Stimulated activated CD8-positive, alpha-beta memory T cell treated with anti-CD3 and anti-CD28 coated beads, Interleukin-2, amount 100 ng/mL, for 48 hours (primary cell): ENCODE data around the gene KRT83.

Experiments
- DNase-seq, 2 donors: peaks; one replicate each; pipeline ENCODE4 v3.0.0-alpha.2; 2020; ENCODE audit warnings: low read depth in 2 of 2

KRT83 gene

DNA sequence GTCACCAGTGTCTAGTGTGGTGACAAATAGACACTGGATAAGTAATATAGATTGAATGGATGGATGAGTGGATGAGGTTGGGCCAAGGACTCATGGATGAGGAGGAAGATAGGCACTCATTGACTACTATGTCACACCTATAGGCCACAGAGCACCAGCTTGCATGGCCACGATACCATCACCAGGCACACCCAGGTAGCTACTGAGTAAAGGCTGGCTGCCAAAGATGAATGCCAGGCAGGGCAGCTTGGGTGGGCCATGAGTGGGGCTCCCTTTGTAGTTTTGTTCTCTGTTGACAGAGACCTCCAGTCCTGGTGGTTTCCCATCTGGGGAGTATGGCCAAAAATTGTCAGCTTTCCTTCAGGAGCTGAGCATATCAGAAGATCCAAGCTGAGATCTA, 11.2 kb upstream of the KRT83 start:
- no peak for DNase-seq

DNA sequence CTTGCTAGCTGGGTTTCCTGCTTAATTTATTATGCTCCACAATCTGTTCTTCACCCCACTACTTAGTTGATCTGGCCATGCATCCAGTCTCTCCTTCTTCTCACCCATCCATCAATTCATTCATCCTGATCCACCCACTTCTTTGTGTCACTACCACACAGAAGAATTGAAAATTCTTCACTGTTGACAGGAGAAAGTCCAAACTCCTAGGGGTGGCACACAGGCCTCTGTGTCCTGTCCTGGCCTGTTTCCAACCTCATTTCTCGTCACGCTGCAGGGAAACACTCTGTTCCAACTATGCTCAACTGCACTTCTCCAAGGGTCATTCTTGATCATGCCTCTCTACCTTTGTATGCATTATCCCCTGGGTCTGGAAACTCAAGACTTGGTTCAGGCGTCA, 10.6 kb upstream of the KRT83 start:
- DNase-seq = no peak

DNA sequence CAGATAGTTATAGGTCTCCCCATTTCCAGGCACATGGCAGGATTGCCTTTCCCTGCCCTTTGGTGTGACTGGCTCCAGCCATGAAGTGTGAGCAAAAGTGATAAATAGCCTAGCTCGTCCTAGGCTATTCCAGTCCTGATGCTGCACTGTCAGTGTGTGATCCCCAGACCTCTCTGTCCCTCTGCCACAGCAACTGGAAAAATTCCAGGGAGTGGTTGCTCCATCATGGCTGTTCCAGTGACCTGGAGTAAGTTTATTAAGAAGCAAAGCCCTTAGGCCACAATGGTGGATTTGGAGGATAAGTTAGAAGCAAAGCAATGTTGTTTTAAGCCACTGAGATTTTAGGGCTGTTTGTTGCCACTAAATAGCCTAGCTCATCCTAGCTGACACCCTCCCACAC, 9.8 kb upstream of the KRT83 start:
- no peak for DNase-seq

DNA sequence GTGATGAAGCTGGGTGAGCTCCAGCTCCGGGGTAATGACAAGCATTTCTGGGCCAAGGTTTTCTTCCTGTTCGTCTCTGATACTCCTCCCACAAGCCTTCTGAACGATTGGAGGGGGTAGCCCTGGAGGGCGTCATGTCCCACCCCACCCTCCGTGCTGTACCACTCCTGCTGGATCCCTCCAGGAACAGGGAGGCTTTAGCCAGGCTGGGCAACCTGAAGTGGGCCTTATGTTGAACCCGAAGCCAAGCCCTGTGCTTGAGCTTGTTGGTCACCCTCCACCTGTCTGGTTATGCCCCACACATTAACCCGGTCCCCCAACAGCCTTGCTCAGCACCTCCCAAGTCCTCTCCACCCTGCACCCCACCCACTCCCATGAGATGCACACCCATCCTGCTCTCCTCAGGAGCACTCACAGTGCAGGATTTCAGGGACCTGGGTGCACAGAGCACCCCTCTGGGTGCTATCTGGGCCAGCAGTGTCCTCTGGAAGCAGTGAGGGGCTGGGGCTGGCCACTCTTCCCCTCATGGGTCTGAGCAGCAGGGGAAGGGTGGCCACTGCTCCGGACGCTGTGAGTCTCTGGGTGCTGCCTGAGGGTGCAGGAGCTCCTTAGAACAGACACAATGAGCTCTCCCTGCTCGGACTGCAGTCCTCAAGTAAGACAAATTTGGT, 6.8 kb upstream of the KRT83 start:
- no peak for DNase-seq

DNA sequence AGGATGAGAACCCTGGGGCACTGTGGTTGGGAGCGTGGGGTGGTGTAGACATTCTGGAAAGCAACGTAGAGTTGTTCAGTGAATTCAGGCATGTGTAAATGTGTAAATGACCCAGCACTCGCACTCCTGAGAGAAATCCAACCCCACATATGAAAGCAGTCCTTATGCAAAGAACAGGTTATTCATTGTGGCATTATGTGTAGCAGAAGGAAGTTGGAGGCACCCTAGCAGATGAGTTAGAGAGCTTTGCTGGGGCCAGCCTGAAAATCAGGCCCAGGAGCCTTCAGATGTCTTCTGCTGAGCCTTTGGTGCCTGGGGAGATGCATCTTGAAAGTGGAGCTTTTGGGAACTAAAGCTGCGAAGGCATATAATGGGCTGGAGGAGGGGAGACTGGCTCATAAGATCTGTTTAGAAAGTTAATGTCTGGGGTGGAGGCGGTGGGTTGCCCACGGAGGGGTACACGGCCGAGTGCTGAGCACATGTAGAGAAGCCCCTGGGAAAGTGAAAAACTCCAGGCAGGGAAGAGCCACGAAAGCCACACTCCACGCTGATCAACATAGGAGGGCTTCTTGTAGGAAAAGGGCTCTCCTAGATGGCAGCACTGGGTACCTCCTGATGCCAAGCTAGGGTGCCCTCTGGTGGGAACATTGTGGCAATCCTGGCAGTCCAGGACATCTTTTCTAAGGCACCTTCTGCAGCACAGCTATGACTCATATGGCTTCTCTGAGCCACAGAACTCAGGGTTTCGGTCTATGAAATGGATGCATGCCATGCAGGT, 6.0 kb upstream of the KRT83 start:
- DNase-seq = peak; percentile 58 to 69

DNA sequence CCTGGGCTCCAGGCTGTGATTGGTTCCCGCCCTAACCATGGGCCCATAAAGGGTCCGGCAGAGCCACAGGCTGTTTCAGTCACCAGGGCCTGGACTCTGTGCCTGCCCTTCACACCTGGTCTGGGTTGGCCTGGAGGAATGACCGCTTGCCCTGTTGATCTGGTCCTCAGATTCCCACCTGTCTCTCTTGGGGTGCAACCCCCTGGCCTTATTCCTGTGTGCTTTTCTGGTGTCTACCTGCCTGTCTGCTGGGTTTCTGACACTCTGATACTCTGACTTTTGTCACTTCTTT, 2.9 kb upstream of the KRT83 start:
- DNase-seq = no peak

DNA sequence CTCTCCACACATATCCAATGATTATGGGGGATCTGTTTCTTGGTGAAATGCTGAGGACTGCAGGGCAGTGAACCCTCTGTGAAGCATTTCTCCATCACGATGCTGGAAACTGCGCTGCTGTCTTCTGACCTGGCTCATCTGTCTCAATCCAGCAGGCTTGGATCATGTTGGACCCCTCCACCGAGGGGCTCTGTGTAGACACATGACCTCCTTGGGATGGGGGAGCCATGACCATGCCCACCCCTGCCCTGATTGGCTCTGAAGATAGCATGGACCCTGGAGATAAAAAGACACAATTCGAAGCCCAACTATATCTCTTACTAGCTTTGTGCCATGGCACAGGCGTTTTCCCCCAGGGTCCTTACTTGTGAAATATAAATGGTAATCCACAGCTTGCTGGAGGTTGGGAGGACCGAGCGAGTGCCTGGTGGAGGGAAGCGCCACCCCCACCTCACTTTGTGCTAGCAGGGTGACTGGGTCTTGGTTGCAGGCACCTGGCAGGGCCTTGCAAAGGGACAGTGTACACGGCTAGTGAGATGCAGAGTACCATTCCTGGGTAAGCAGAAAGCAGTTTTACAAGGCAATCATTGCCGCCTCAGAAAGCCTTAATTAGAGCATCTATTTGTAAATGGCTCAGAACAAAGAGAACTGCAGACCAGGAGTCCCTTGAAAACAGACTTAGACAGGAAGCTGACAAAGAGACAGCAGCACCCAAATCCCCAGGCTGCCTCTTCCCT, 2.4 kb upstream of the KRT83 start:
- DNase-seq = no peak

DNA sequence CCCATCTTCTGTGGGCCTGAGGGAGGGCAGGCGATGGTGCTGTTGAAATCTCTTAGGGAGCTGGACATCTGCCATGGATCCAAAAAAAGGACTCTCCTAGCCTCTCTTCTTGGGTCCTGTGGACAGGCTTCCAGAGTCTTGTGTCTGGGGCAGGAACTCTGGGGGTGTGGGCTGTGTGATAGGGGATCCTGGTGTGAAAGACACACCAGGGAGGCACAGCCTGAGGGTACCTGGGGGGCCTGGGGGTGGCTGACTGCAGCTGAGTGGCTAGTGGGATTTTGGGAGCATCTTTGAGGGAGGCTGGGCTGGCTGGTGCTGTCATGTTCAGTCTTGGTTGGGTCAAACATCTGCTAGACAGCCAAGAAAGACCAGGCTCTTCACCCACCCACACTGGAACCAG, 1.8 kb upstream of the KRT83 start:
- DNase-seq = no peak

DNA sequence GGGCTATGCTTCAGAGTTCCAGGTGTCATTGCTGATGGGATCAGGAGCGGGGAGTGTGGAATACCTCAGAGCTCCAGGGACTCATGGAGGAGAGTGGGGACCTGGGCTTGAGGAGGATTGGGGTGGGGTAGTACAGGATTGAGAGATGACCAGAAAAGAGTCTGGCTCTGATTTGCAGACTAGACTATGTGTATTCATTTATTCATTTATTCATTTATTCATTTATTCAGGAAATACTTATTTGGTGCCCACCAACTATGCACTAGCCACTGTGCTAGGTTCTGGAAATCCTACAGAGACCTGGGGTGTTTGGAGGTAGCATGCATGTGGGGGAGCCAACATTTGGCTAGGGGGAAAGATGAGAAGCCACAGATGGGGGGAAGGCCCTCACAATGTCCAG, 871 bp upstream of the KRT83 start:
- DNase-seq = no peak

DNA sequence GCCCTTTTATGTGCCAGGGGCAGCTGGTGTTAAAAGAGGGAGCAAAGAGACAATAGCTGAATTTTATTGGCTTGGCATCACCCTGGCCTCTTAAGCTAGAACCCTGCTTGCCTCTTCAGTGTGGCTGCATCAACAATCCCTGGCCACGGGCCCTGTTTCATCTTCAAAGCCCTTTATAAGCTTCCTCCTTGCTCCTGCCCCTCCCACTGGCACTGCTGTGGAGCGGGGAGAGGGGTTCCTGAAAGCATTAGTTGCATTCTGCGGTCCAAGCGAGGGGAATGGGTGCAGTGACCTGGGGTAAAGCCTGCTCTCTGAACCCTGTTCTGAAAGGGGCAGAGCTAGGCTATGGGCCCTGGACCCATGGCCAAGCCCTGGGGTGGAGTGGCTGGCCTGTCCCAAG, 220 bp upstream of the KRT83 start:
- DNase-seq = no peak

DNA sequence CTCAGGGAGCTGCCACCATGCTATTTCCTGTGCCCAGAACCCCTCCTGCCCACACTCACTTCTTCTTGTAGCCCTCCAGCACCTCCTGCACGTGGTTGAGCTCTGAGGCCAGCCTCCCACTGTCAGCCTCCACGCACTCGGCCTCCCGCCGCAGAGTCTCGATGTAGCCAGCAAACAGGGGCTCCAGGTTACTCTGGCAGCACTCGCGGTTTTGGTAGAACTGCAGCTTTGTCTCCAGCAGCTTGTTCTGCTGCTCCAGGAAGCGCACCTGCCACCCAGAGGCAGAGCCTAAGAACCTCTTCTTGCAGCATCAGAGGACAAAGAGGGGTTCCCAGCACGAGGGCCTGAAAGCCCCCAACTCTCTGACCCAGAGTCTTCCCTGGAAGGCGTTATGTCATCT, 2.1 kb downstream of the KRT83 start:
- DNase-seq = no peak

DNA sequence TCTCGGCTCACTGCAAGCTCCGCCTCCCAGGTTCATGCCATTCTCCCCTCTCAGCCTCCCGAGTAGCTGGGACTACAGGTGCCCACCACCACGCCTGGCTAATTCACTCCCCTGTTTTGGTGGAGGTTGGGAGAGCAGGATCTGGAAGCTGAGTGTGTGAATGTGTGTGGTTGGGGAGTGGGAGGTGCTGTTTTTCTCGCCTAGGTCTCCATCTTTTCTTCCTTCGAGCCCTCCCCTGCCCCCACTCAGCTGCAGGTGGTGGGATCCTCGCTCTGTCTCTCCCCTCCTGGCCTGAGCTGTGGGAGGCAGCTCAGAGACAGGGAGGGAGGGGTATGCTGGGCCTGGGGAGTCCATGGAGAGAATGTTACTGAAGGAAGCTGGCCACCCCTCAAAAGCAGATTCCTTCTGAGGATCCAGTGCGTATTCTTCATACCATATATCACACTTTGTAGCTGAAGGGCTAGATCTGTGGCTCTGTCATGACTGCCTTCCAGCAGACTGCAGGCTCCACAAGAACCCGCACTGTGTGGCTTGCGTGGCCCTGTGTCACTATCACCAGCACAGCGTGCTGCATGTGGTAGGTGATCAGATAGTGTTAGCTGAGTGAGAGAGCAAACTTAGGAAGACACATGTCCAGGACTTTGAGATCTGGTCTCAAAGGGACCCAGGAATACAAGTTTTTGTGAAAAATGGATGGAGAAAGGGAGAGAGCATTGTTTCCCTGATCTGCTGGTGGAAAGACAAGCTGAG, 2.8 kb downstream of the KRT83 start:
- no peak for DNase-seq

DNA sequence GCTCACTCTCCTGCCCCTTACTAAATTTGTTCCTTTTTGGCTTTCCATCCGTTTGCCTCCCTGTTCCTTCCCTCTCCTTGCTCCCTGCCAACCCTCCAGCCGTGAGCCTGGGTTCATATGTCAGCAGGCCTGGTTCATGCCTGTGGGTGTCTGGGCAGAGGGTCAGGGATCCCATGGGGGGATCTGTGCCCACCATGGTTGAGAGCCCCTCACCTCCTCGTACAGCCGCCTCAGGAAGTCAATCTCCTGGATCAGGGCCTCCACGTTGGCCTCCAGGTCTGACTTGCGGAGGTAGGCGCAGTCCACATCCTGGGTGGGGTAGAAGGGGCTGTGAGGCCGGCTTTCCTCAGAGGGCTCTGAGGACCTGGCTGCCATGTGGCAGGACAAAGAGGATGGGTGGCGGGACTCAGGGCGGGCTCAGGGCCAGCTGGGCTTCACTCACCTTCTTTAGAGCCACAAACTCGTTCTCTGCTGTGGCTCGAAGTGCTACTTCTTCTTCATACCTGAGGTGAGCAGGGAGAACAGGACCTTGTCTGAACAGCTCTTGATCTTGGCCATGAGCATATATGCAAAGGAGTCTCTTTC, 3.6 kb downstream of the KRT83 start:
- no peak for DNase-seq

DNA sequence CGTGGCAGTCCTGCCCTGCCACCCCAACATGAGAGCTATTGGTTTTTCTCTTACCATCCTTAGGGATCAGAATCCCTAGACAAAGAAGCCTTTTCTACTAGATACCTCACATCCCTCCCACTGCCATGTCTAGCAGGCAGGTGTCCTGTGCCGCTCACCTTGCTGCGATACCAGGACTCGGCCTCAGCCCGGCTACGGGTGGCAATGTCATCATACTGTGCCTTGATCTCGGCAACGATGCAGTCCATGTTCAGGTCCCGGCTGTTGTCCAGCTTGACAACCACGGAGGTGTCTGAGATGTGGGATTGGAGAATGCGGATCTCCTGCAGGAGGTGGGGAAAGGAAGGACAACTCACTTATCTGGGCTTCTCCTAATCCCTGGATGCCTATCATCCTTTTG, 4.5 kb downstream of the KRT83 start:
- DNase-seq = no peak

DNA sequence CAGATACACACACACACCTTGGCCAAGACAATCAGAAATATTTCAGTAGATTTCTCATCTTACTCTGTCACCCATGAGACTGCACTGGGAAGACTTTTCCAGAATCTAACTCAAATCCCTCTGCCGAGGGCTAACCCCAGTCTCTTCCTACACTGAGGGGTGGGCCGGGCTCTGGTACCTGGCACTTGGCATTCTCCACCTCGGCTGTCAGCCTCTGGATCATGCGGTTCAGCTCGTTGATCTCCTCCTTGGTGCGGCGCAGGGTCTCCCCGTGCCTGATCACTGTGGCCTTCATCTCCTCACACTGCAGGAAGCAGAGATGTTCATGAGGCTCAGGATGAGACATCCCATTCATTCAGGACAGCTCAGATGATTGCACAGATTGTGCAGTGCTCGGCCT, 4.9 kb downstream of the KRT83 start:
- DNase-seq = no peak

DNA sequence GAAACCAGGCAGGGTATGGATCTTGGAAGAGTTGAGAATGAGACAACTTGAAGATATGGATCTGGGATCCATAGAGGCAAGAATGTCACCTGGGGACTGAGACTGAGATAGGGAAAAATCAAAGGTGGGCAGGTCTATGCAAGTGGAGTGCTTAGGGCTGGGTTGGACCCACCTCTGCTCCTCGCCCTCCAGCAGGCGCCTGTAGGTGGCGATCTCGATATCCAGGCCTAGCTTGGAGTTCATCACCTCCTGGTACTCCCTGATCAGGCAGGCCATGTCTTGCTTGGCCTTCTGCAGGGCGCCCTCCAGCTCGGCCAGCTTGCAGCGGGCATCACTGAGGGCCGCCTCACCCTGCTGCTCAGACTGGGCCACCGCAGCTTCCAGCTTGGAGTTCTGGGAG, 5.5 kb downstream of the KRT83 start:
- DNase-seq = peak; percentile 20 to 40

DNA sequence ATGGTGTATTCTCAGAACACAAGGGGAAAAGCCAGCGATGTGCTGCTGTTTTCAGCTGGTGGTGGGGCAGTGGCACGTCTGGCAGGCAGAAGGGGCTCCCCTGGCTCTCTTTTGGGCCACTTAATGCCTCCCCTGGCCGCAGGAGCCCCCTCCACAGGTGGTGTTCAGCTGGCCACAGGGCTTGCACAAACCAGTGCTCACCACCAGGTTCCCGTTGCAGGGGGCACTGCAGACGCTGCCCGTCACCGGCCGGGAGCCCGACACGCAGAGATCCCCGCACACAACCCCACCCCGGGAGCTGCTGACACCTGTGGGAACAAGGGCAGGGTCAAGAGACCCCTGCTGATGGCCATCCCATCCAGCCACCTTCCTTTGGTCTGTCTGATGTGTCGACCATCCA, 6.7 kb downstream of the KRT83 start:
- no peak for DNase-seq

DNA sequence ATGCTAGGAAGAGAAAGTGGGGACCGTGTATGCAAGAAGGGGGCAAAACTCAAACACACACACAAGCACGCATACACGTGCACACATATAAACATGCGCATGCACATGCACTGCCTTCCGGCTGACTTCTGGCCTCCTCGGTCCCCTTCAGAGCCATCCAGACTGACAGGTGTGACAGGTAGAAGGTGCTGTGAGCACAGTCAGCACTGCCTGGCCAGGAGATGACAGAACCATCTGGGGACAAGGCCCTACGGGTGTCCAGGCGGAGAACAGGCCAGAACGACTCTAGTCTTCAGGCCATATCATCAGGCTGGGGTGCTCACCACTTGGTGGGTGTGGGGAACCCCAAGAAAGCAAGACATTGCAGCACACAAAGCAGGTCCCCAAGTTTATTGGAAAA, 7.3 kb downstream of the KRT83 start:
- no peak for DNase-seq

DNA sequence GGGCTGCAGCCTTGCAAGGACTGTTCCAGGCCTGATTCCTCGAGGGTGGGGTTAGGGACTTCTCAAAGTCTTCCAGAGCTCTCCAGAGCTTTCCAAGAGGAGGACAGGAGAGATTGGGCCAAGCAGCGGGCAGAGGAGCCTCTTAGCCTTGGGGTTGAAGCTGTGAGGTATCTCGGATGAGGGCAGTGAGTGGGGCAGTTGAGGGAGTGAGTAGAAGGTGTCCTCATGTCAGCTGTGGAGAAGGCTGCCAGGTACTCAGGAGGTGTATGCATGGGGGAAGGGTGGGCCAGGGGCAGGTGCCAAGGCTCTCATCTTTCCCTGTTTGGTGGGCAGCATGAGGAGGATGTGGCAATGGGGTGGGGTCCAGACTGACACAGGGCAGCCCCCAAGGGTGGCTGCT, 7.7 kb downstream of the KRT83 start:
- no peak for DNase-seq

DNA sequence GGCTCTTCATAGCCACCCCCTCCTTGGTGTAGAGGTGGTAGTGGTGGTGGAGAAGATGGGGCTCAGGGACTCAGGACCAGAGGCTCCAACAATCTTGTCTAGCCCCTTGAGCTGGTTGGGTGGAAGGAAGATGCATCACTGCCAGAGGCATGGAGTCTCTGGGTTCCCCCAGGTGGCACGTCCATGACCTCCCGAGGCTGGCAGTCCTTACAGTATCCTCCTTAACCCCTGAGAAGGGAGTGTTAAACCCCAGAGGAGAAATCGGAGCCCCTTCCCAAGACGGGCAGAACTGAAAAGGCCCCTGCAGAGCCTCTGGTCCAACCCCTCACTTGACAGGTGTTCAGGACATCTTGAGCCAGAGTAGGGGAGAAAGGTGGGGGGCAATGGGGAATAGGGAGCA, 9.1 kb downstream of the KRT83 start:
- DNase-seq = no peak

DNA sequence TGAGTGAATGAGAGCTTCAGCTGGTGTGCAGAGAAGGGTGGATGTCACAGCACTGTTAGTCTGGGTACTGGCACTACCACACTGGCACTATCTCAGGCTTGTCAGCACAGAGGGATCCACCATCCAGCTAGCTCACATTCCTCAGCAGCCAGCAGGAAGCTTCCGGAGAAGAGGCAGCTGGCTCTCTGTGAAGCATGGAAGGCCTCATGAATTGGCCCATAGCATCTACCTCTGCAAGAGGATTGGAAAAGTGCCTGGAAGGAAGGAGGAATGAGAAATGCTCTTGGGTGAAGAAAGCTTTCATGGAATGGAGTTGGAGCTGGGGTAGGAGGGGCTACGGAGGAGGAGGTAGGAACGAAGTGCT, 9.9 kb downstream of the KRT83 start:
- DNase-seq = no peak

DNA sequence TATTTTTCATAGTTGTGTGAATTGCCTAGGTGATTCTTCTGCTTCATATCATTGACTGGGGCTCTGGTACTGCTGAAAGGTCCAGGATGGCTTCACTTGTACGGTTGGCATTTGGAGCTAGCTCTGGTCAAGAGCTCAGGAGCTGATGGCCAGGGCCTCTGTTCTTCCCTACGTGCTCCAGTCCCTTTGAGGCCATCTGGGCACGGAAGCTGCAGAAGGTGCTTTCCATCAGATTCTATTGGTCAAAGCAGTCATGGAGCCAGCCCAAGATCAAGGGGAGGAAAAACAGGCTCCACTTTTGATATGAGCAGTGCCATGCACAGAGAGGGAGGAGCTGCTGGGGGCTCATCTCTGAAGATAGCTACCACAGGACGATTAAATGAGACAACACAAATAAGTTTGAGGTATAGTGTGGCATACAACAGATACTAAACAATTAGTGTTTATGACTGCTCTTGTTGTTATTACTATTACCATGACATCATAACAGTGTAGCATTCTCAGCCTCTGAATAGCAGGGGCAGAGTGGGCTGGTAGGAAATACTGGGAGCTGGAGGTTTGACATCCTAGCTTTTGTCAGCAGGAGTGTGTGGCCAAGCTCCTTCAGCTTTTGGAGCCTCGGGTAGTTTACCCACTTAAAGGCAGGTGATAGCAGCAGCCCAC, 10.4 kb downstream of the KRT83 start:
- DNase-seq = no peak
